ENCODE measurements around the gene CCL8. TPM values are rescaled to one million over a fixed set of nuclear protein-coding genes. Genes with fewer than 3 reads are reported as not detected.

The CCL8 gene
- total and polyA plus RNA-seq, 10 of the 15 experiments (the other 5 are each of a cell fraction or from before 2014, with no cell fraction given) = not detected

DNA sequence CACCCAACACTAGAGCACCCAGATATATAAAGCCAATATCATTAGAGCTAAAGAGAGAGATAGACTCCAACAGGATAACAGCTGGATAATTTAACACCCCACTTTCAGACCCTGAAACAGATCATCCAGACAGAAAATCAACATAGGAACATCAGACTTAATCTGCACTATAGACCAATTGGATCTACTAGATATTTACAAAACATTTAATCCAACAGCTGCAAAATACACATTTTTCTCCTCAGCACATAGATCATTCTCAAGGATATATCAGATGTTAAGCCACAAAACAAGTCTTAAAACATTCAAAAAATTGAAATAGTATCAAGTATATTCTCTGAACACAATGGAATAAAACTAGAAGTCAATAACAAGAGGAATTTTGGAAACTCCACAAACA, 33.0 kb downstream of the CCL8 start:
- H3K9me3 ChIP-seq (replicated peaks; ENCODE audit: control insufficient read depth, insufficient read depth, low read length) = no peaks in the 10 kb centered on the region
- in situ Hi-C loops (cut with MboI) = no loop called here
- CTCF ChIA-PET = interaction anchor here (2.2 kb wide), 1 partner anchor 10 kb away, joined by 19 read pairs; the partner anchor contains the start of gene CCL1
- peaks cover 0 to 5% of the 10 kb centered on the region in 2 experiments; a peak in 1 of 4 replicates for H3K27me3 ChIP-seq (replicated peaks in 1 of 2; ENCODE audit: control insufficient read depth in 2 of 2, insufficient read depth in 2 of 2, low read length in 1 of 2)
- RAD21 ChIA-PET (ENCODE audit: unreplicated experiment) = no interaction called here
- H3K4me2 ChIP-seq (ENCODE audit: control insufficient read depth, insufficient read depth) = no peak overlapping the region
- no peaks in the 10 kb centered on the region for H4K20me1 ChIP-seq (ENCODE audit: control insufficient read depth, insufficient read depth)
- SMC1A ChIA-PET (ENCODE audit: uncharacterized antibody, unreplicated experiment) = interaction anchor here (1.9 kb wide), 1 partner anchor 9 kb away, joined by 7 read pairs; no protein-coding TSS in a partner anchor
- intact Hi-C loops (cut with micrococcal nuclease; ENCODE audit: unreplicated experiment) = no loop called here
- ATAC-seq = no peak
- no peaks in the 10 kb centered on the region for H3K36me3 ChIP-seq (ENCODE audit: control insufficient read depth in 2 of 2, insufficient read depth in 2 of 2, low read length in 1 of 2)
- no peaks in the 10 kb centered on the region for H3K79me2 ChIP-seq (ENCODE audit: control insufficient read depth, insufficient read depth, low read length)
- no peak overlapping the region for H2AFZ ChIP-seq (ENCODE audit: control insufficient read depth, low read depth, low read length)
- H3K4me3 ChIP-seq = no peak overlapping the region
- no peak for TF ChIP-seq ZSCAN29 (IDR thresholded peaks at IDR 0.05)
- no peak for TF ChIP-seq POLR2AphosphoS2 (IDR thresholded peaks at IDR 0.05; ENCODE audit: low read depth, low read length)
- DNase-seq (ENCODE audit: low read depth, low spot score) = no peak
- no peaks in the 10 kb centered on the region for H3K4me1 ChIP-seq (ENCODE audit: control insufficient read depth, insufficient read depth, low read length)
- BruUV-seq (replicated peaks) = no TSS peak
- H3K27ac ChIP-seq (ENCODE audit: control insufficient read depth, insufficient read depth) = no peak overlapping the region
- FAIRE-seq = no peak
- H3K9ac ChIP-seq (ENCODE audit: control insufficient read depth, insufficient read depth, low read length) = no peak overlapping the region
- POLR2A ChIA-PET = no interaction called here

DNA sequence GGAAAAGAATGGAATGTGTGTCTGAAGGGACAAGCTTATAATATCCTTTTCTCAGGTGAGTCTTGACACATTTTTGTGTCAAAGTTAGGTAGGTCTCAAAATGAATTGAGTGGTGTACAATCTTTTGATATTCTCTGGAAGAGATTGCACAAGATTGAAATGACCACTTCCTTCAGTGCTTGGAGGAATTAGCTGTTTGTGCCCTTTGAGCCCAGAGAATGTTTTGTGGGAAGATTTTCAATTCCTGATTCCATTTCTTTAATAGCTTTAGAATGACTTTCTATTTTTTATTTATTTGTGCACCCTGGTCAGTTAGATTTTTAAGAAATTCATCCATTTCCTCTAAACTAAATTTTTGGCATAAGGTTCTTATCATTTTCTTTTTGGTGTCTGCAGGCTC, 35.4 kb downstream of the CCL8 start:
- DNase-seq (ENCODE audit: low read depth, low spot score) = no peak
- Histone ChIP-seq H3K27ac (ENCODE audit: control insufficient read depth, insufficient read depth) (no peak overlapping the region), H3K9me3 (replicated peaks; ENCODE audit: control insufficient read depth, insufficient read depth, low read length) (no peaks in the 10 kb centered on the region), H3K79me2 (ENCODE audit: control insufficient read depth, insufficient read depth, low read length) (no peaks in the 10 kb centered on the region), H3K4me2 (ENCODE audit: control insufficient read depth, insufficient read depth) (no peak overlapping the region), H4K20me1 (ENCODE audit: control insufficient read depth, insufficient read depth) (no peaks in the 10 kb centered on the region), H3K36me3 (ENCODE audit: control insufficient read depth in 2 of 2, insufficient read depth in 2 of 2, low read length in 1 of 2) (no peaks in the 10 kb centered on the region), H3K4me3 (no peak overlapping the region), H2AFZ (ENCODE audit: control insufficient read depth, low read depth, low read length) (no peak overlapping the region), H3K4me1 (ENCODE audit: control insufficient read depth, insufficient read depth, low read length) (no peaks in the 10 kb centered on the region), H3K9ac (ENCODE audit: control insufficient read depth, insufficient read depth, low read length) (no peak overlapping the region), H3K27me3 (replicated peaks in 1 of 2; ENCODE audit: control insufficient read depth in 2 of 2, insufficient read depth in 2 of 2, low read length in 1 of 2) (peaks cover 0 to 5% of the 10 kb centered on the region in 2 experiments; a peak in 1 of 4 replicates)
- no peak for FAIRE-seq
- BruUV-seq (replicated peaks) = no TSS peak
- POLR2A ChIA-PET = no interaction called here
- ATAC-seq = no peak
- RAD21 ChIA-PET (ENCODE audit: unreplicated experiment) = interaction anchor here (1.7 kb wide), 1 partner anchor 154 kb away, joined by 4 read pairs; no protein-coding TSS in a partner anchor
- CTCF ChIA-PET = interaction anchor here (0.8 to 3.1 kb wide), 5 partner anchors 22 to 165 kb away, joined by 3 to 18 read pairs (median 3); no protein-coding TSS in a partner anchor
- in situ Hi-C loops (cut with MboI) (no loop called here), intact Hi-C loops (cut with micrococcal nuclease; ENCODE audit: unreplicated experiment) (no loop called here)
- SMC1A ChIA-PET (ENCODE audit: uncharacterized antibody, unreplicated experiment) = interaction anchor here (0.6 to 2.1 kb wide), 5 partner anchors 23 to 153 kb away, joined by 3 to 11 read pairs (median 3); no protein-coding TSS in a partner anchor
- TF ChIP-seq BRCA1 (IDR thresholded peaks at IDR 0.05; ENCODE audit: low read depth, low read length) = no peak
- TF ChIP-seq NR2F1 (conservative IDR thresholded peaks at IDR 0.05) = no peak
- TF ChIP-seq NFYA (IDR thresholded peaks at IDR 0.05; ENCODE audit: borderline replicate concordance, low read depth, low read length) = no peak
- no peak for TF ChIP-seq TAF1 (IDR thresholded peaks at IDR 0.05; ENCODE audit: borderline replicate concordance, low read depth, low read length)
- TF ChIP-seq, protein P1, sequence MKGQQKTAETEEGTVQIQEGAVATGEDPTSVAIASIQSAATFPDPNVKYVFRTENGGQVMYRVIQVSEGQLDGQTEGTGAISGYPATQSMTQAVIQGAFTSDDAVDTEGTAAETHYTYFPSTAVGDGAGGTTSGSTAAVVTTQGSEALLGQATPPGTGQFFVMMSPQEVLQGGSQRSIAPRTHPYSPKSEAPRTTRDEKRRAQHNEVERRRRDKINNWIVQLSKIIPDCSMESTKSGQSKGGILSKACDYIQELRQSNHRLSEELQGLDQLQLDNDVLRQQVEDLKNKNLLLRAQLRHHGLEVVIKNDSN (IDR thresholded peaks at IDR 0.05; ENCODE audit: borderline replicate concordance, extremely low read length, insufficient read depth, low read depth, low read length) = no peak
- TF ChIP-seq MYB (IDR thresholded peaks at IDR 0.05; ENCODE audit: borderline replicate concordance, low read depth, low read length) = no peak
- no peak for TF ChIP-seq SMAD5 (IDR thresholded peaks at IDR 0.05; ENCODE audit: low read depth)
- TF ChIP-seq NFXL1 (IDR thresholded peaks at IDR 0.05; ENCODE audit: borderline replicate concordance) = no peak
- no peak for TF ChIP-seq HDAC6 (IDR thresholded peaks at IDR 0.05; ENCODE audit: unreplicated experiment)
- TF ChIP-seq, protein P2, sequence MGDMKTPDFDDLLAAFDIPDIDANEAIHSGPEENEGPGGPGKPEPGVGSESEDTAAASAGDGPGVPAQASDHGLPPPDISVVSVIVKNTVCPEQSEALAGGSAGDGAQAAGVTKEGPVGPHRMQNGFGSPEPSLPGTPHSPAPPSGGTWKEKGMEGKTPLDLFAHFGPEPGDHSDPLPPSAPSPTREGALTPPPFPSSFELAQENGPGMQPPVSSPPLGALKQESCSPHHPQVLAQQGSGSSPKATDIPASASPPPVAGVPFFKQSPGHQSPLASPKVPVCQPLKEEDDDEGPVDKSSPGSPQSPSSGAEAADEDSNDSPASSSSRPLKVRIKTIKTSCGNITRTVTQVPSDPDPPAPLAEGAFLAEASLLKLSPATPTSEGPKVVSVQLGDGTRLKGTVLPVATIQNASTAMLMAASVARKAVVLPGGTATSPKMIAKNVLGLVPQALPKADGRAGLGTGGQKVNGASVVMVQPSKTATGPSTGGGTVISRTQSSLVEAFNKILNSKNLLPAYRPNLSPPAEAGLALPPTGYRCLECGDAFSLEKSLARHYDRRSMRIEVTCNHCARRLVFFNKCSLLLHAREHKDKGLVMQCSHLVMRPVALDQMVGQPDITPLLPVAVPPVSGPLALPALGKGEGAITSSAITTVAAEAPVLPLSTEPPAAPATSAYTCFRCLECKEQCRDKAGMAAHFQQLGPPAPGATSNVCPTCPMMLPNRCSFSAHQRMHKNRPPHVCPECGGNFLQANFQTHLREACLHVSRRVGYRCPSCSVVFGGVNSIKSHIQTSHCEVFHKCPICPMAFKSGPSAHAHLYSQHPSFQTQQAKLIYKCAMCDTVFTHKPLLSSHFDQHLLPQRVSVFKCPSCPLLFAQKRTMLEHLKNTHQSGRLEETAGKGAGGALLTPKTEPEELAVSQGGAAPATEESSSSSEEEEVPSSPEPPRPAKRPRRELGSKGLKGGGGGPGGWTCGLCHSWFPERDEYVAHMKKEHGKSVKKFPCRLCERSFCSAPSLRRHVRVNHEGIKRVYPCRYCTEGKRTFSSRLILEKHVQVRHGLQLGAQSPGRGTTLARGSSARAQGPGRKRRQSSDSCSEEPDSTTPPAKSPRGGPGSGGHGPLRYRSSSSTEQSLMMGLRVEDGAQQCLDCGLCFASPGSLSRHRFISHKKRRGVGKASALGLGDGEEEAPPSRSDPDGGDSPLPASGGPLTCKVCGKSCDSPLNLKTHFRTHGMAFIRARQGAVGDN (IDR thresholded peaks at IDR 0.05) = no peak
- TF ChIP-seq CREM (IDR thresholded peaks at IDR 0.05; ENCODE audit: low read depth) = no peak
